NCI-H187 (cell line): ENCODE data around the gene KIF23.

Experiments
- DNase-seq, 2 experiments: peaks; one replicate each; lab custom pipeline; 2025; lab: John Stamatoyannopoulos, UW

The KIF23 gene

GRCh38 chr15:69491038-69491505 is 76.9 kb downstream of the KIF23 start:
- no peak for DNase-seq

GRCh38 chr15:69493406-69493805 is 79.3 kb downstream of the KIF23 start:
- DNase-seq: no peak

- DNase-seq: no peak
These were observed 81.9 kb downstream of the KIF23 start for GRCh38 chr15:69496001-69496400.

- DNase-seq: no peak
These were observed 82.9 kb downstream of the KIF23 start for GRCh38 chr15:69497076-69497475.

DNA sequence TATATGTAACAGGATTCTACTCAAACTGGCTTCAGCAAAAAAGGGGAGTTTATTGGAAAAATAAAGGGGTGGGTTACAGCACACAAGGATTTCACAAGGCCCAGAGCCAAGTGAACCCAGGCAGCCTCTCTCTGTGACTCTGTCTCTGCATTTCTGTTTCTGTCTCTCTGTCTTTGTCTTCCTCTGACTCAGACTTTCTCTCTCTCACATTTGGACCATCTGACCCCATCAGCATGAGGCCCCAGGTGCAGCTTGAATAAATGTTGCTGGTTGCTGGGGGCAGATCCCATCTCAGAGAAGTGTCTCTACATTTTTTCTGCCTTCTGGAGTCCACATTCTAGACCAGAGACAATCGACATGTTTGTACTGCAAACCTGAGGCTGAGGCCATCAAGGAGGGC is 83.5 kb downstream of the KIF23 start:
- DNase-seq: no peak
